AG20443 (cell line): ENCODE data around the gene LAMC2.
"Not testable (repeated sequence)": the region's sequence is repeated elsewhere in the genome, so short reads cannot be mapped to it uniquely, and the experiment has no call there.

Source experiments
- DNase-seq: peaks from one replicate; pipeline ENCODE4 v3.0.0; 2012; ENCODE audit warnings: low spot score, mixed read lengths

The LAMC2 gene

GRCh38 chr1:183238071-183238470, 52.0 kb downstream of the LAMC2 start:
- DNase-seq: no peak

- DNase-seq: no peak
These were observed 53.2 kb downstream of the LAMC2 start for GRCh38 chr1:183239220-183239742.

- no peak for DNase-seq
These were observed 53.9 kb downstream of the LAMC2 start for GRCh38 chr1:183239793-183240525.

GRCh38 chr1:183240526-183240825, 54.4 kb downstream of the LAMC2 start:
- DNase-seq: no peak

GRCh38 chr1:183240853-183241252, 54.8 kb downstream of the LAMC2 start:
- DNase-seq: not testable (repeated sequence)

GRCh38 chr1:183241471-183241870, 55.4 kb downstream of the LAMC2 start:
- peak; percentile 43 for DNase-seq

GRCh38 chr1:183242556-183242955, 56.5 kb downstream of the LAMC2 start:
- DNase-seq: no peak

- DNase-seq: peak; percentile 38
These were observed 57.3 kb downstream of the LAMC2 start for GRCh38 chr1:183243161-183244050.

GRCh38 chr1:183244466-183244865, 58.4 kb downstream of the LAMC2 start:
- peak; percentile 70 for DNase-seq

- DNase-seq: no peak
These were observed 59.3 kb downstream of the LAMC2 start for GRCh38 chr1:183245357-183245756.

GRCh38 chr1:183246436-183246835, 60.4 kb downstream of the LAMC2 start:
- no peak for DNase-seq

GRCh38 chr1:183247066-183247465, 61.0 kb downstream of the LAMC2 start:
- DNase-seq: no peak

GRCh38 chr1:183247484-183247883, 61.4 kb downstream of the LAMC2 start:
- no peak for DNase-seq

- no peak for DNase-seq
These were observed 61.9 kb downstream of the LAMC2 start for GRCh38 chr1:183247931-183248330.

GRCh38 chr1:183248989-183249691, 63.1 kb downstream of the LAMC2 start:
- no peak for DNase-seq

- no peak for DNase-seq
These were observed 63.9 kb downstream of the LAMC2 start for GRCh38 chr1:183249941-183250452.

- no peak for DNase-seq
These were observed 65.3 kb downstream of the LAMC2 start for GRCh38 chr1:183251101-183251958.

GRCh38 chr1:183251959-183252450, 65.9 kb downstream of the LAMC2 start:
- no peak for DNase-seq

- no peak for DNase-seq
These were observed 69.0 kb downstream of the LAMC2 start for GRCh38 chr1:183255073-183255472.

GRCh38 chr1:183259924-183260323, 73.9 kb downstream of the LAMC2 start:
- DNase-seq: no peak

- DNase-seq: no peak
These were observed 76.7 kb downstream of the LAMC2 start for GRCh38 chr1:183262628-183263200.
